T-helper 1 cell (primary cell): Measurements from ENCODE around the gene CR2.
"Not testable (repeated sequence)": the region's sequence is repeated elsewhere in the genome, so short reads cannot be mapped to it uniquely, and the experiment has no call there.

Experiments used
- DNase-seq, 5 donors: peaks; one replicate each; pipeline ENCODE4 v3.0.0-alpha.2; 2012 to 2020

Gene CR2

DNA sequence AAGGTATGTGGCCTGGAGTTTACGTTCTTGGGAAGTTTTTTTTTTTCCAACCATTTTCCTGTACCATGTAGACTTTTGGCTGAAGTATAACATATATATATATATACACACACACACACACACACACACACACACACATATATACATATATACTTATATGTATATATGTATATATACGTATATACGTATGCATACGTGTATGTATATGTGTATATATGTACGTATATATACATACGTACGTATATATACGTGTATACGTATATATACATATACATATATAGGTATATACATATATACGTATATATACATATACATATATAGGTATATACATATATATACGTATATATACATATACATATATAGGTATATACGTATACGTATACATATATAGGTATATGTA is 60.8 kb downstream of the CR2 start:
- DNase-seq = no peak

DNA sequence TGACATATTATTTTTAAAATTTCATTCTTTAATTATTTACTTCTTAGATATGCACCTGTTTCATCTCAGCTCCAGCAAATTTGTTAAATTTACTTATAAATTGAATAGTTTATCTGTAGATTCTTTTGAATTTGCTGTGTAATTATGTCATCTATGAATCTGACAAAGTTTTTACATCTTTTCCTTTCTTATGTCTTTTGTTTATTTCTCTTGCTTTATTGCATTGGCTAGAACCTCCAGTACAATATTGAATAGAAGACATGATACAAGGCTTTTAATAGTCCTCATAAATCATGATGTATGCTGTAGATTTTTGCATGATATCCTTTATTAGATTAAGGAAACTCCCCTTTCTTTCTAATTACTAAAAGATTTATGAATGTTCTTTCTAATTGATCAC is 62.6 kb downstream of the CR2 start:
- DNase-seq = no peak

- DNase-seq = no peak
These were observed 64.6 kb downstream of the CR2 start for GRCh38 chr1:207518608-207519236.

DNA sequence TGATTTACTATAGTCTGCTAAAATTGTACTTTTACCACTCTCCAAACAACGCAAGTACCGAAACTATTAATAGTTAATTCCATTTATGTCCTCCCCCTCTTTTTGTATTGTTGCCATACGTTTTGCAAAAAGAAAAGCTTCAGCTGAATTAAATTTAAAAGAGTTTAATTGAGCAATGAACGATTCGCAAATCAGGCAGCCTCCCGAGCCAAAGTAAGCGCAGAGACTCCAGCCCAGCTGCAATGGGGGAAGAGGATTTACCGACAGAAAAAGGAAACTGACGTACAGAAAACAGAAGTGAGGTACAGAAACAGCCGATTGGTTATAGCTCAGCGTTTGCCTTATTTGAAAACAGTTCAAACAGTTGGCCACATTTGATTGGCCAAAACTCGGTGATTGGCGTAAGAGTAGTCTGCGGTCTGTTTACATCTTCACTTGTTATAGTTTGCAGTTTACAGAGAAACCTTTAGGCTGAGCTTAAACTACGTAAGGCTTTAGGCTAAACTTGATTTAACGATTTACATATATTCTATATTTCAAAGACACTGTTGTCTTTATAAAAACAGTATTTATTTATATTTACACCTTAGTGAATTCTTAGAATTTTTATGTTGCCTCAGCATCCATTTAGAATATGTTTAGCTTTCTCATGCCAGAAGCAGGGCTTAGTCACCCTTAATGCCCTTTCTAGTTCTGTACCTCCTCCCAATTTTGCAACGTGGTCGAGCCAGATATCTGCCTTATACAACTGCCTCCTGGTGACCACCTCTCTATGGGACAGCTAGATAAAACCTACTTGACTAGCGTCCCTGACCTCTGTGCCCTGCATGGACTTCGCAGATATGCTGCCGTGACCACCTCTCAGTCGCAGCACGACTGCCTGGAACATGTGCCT is 65.6 kb downstream of the CR2 start:
- no peak for DNase-seq

GRCh38 chr1:207520400-207521345 is 66.5 kb downstream of the CR2 start:
- DNase-seq = not testable (repeated sequence)

DNA sequence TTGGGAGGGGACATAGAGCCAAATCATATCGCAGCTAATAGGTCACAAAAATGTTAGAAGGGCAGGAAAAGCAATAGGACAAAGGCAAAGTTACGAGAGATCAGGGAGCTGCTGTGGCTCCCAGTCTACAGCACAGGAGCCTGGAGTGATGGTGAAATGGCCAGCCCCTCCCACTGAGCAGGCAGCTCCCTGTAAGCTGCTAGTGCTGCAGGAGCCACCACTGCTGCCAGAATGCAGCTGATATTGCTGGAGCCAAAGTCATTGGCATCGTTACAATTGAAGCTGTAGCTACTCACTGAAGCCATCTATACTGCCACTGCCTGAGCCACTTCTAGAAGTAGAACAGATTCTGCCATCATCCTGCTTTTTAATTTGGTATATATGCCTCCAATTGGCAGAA is 71.1 kb downstream of the CR2 start:
- not testable (repeated sequence) for DNase-seq

GRCh38 chr1:207528401-207528800 is 74.3 kb downstream of the CR2 start:
- DNase-seq = not testable (repeated sequence)

DNA sequence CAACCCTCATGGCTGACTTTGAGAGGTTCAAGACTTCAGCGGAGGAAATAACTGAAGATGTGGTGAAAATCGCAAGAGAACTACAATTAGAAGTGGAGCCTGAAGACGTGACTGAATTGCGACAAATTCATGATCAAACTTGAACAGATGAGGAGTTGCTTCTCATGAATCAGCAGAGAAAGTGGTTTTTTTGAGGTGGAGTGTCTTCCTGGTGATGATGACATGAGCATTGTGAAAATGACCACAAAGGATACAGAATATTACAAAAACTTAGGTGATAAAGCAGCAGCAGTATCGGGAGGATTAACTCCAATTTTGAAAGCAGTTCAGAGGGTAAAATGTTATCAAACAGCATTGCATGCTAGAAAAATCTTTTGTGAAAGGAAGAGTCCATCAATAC is 82.1 kb downstream of the CR2 start:
- not testable (repeated sequence) for DNase-seq
